Measurements from ENCODE around the gene SBNO2.
"Not testable (repeated sequence)": the region's sequence is repeated elsewhere in the genome, so short reads cannot be mapped to it uniquely, and the experiment has no call there.

The SBNO2 gene

DNA sequence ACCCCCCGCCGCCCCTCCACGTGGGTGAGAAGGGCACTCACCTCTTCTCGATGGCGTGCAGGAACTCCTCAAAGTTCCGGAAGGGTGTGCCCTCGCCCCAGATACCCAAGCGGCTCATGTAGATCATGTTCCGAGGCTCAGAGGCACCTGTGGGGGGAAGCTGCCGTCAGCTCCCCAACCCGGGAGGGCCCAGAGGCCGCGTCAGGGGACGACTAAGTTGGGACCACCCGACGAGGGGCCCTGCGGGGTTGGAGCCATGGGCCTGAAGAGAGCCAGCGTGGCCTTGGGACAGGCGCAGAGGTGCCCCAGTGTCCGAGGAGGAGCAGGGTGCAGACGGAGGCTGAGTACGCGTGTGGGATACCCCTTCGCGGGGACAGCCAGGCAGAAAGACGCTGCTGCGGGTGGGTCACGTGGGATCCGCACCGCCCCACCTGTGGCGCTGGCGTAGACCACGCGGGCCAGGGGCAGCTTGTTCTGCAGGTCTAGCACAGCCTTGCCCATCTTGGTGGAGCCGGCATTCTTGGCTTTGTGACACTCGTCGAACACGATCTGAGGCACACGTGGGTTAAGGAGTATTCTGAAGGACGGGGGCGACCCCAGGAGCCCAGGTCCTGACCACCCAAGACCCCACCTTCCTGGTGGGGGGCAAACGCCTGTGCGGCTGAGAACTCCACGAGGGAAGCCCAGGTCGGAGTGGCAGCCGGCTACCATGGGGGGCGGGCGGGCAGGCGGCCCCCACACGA, 54.4 kb downstream of the SBNO2 start:
- Mint-ChIP-seq H3K27ac (no peak overlapping the region), H3K36me3 (ENCODE audit: low read depth) (peaks cover 15% of the 10 kb centered on the region), H3K27me3 (no peaks in the 10 kb centered on the region), H3K4me3 (no peak overlapping the region), H3K4me1 (no peaks in the 10 kb centered on the region), H3K9me3 (no peaks in the 10 kb centered on the region)
- no peak for DNase-seq
- ATAC-seq: no peak

DNA sequence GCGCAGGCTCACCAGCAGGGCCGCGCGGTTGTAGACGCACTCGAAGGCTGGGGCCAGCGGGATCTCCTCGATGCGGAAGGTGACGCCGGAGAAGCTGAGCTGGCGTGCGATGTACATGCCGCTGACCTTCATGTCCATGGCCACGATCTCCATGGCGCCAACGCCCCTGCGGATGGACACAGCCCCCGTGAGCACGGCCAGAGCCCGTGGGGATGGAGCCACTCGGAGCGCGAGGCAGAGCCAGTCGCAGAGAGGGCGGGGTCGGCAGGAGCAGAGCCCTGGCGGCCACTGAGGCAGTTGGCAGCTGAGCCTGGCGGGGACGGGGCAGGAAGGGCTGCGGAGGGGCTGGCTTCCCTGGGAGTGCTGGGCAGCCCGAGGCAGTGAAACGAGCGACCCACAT, 55.1 kb downstream of the SBNO2 start:
- H3K27me3 Mint-ChIP-seq: no peaks in the 10 kb centered on the region
- DNase-seq (no peak), ATAC-seq (no peak)
- no peaks in the 10 kb centered on the region for H3K9me3 Mint-ChIP-seq
- no peaks in the 10 kb centered on the region for H3K4me1 Mint-ChIP-seq
- H3K4me3 Mint-ChIP-seq: no peak overlapping the region
- peaks cover 15% of the 10 kb centered on the region for H3K36me3 Mint-ChIP-seq (ENCODE audit: low read depth)
- H3K27ac Mint-ChIP-seq: no peak overlapping the region

DNA sequence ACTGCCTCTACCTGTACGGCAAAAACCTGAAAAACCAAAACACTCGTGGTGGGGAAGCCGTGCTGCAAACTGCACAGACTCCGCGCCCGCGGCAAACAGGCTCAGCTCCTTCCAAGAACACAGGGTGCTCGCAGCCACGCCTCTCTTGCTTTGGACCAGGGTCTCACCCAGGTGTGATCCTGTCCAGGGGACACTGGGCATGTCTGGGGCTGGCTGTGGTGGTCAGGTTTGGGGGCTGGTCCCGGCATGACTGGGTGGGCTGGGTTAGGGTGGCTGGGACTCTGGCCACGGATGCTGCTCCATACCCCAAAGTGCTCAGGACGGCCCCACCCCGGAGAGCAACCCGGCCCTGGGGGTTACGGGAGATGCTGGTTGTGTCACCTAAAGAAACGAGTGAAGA, 56.4 kb downstream of the SBNO2 start:
- Mint-ChIP-seq H3K27me3 (no peaks in the 10 kb centered on the region), H3K27ac (no peak overlapping the region), H3K4me3 (no peak overlapping the region), H3K9me3 (no peaks in the 10 kb centered on the region), H3K36me3 (ENCODE audit: low read depth) (peaks cover 12% of the 10 kb centered on the region), H3K4me1 (no peaks in the 10 kb centered on the region)
- DNase-seq (no peak), ATAC-seq (no peak)

DNA sequence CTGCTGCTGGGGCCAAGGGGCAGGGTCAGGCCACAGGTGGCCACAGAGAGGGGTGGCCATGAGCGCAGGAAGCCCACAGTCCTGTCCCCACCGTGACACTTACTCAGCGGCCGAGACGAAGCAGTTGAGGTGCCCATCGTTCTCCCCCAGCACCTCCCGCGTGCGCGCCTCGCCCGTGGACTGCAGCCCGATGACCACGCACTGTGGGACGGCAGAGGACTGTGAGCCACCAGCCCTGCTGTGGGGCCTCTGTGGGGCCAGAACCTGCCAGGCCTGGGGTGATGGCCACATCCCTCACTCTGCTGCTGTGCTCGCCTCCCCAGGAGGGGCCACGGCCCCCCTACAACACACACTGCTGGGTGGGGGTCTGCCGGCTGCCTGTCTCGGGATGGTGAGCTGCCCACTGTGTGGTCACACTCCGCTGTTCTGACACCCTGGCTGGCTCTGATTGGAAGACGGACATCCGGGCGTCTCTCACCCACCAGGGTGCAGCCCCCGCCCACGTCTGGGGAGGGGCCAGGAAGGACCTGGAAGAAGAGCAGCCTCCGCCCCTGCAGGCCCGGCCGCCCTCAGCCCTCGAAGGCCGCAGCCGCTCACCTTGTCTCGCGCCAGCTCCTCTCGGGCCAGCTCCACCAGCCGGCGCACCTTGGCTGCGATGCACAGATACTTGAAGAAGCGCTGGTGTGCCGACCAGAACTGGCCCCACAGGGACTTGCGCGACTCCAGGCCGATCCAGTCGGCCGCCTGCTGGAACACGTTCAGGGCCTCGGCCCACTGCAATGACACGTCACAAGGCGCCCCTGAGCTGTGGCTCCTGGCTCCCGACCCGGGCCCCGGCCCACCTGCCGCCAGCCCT, 57.1 kb downstream of the SBNO2 start:
- Mint-ChIP-seq H3K36me3 (ENCODE audit: low read depth) (peaks cover 12% of the 10 kb centered on the region), H3K27me3 (no peaks in the 10 kb centered on the region), H3K4me3 (no peak overlapping the region), H3K9me3 (no peaks in the 10 kb centered on the region), H3K4me1 (no peaks in the 10 kb centered on the region), H3K27ac (no peak overlapping the region)
- DNase-seq (no peak), ATAC-seq (no peak)

DNA sequence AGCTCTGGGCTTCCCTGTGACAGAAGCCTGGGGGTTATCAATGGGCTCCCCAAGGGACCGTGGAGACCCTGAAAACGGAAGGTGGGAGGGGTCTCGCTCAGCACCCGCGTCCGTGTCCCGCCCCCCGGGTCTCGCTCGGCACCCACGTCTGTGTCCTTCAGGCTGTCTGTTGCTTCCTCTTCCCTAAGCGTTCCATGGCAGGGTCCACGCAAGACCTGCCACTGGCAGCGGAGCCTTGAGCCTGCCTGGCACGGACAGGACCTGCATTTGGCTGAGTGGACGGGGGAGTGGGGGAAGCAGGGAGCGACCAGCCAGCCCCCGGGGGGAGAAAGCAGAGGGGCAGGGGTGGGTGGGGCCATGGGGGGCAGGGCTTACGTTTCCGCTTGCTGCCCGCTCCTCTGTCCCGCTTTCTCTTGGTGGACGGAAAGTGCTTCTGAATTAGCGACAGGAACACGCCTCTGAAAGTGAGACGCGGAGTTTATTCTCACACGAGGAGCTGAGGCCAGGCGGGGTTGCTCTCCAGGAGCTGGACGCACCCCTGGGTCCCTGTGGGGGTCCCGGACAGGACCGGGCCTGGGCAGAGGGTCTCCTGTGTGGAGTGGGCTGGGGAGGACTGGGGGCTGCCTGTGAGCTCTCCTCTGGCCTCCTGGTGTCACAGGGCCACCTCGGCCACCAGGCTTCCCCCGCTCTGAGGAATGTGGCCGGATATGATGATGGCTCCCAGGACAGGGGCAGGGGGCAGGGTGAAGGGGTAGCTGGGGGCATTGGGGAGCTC, 58.2 kb downstream of the SBNO2 start:
- no peaks in the 10 kb centered on the region for H3K27me3 Mint-ChIP-seq
- H3K4me1 Mint-ChIP-seq: no peaks in the 10 kb centered on the region
- H3K4me3 Mint-ChIP-seq: no peak overlapping the region
- DNase-seq (no peak), ATAC-seq (no peak)
- H3K9me3 Mint-ChIP-seq: no peaks in the 10 kb centered on the region
- H3K36me3 Mint-ChIP-seq (ENCODE audit: low read depth): peaks cover 5% of the 10 kb centered on the region
- no peak overlapping the region for H3K27ac Mint-ChIP-seq

DNA sequence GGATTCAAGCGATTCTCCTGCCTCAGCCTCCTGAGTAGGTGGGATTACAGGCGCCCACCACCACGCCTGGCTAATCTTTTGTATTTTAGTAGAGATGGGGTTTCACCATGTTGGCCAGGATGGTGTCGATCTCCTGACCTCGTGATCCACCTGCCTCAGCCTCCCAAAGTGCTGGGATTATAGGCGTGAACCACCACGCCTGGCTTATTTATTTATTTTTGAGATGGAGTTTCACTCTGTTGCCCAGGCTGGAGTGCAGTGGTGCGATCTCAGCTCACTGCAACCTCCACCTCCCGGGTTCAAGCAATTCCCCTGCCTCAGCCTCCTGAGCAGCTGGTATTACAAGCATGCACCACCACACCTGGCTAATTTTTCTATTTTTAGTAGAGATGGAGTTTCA, 59.3 kb downstream of the SBNO2 start:
- not testable (repeated sequence) for H3K27me3 Mint-ChIP-seq; H3K4me1 Mint-ChIP-seq; H3K27ac Mint-ChIP-seq; DNase-seq; H3K36me3 Mint-ChIP-seq (ENCODE audit: low read depth); H3K9me3 Mint-ChIP-seq; H3K4me3 Mint-ChIP-seq; ATAC-seq

DNA sequence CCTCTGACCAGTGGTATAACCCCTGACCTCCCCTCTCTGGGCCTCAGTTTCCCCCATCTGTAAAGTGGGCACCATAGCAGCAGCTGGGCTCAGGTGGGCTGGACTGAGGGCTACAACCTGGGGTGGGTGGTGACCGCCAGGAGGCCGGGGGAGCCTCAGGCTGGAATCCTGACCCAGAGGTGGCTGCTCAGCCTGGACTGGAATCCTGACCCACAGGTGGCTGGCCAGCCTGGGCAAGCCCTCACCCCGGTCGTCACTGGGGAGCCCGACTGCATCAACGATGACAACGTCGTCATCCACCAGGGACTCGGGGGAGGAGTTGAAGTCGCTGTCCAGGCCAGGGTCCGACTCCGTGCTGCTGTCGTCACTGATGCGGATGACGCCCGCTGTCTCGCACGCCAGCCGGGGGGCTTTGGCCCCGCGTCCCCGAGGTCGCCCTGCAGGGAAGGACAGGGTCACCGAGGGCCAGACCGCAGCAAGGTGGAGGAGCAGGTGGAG, 60.0 kb downstream of the SBNO2 start:
- ATAC-seq: no peak
- DNase-seq: no peak
- Mint-ChIP-seq H3K4me3 (no peak overlapping the region), H3K27me3 (no peaks in the 10 kb centered on the region), H3K4me1 (no peaks in the 10 kb centered on the region), H3K36me3 (ENCODE audit: low read depth) (peaks cover 2% of the 10 kb centered on the region), H3K27ac (no peak overlapping the region), H3K9me3 (no peaks in the 10 kb centered on the region)

DNA sequence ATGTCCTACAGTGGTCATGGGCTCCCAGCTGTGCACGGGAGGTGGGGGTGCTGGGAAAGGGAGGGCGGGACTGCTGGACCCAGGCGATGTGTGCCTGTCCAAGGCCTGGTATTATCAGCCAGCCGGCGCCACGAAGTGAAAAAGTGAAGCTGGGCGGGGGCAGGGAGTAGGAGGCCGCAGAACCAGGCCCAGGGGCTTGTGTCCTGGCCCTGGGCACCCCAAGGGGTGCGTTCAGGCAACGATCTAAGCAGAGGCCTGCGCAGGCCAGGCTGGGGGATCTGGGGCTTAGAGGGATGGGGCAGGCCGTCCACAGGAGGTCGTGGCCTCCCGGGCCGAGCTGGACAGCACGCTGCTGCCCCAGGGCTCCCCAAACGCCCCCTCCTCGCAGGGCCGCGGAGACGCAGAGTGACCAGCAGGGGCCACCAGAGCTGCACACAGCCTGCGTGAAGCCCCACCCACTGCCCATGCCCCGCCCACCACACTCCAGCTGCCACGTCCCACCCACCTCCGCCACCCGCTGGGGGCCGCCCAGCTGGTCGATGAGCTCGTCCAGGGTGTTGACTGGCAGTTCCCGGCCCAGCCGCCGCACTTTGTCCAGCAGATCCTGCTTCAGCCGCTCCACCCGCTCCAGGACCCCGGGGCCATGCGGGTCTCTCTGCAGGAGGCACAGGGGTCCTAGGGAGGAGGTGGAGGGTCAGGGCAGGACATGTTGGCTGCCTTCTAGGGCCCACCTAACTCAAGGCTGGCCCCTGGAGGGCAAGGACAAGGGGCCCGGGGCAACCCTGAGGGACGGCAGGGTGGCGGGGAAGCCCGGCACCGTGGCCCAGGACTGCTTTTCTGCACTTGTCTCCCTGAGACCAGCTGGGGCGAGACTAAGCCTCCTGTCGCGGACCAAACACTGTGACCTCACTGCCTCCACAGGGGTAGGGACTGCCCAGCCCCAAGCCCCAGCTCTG, 60.8 kb downstream of the SBNO2 start:
- H3K9me3 Mint-ChIP-seq: no peaks in the 10 kb centered on the region
- no peaks in the 10 kb centered on the region for H3K36me3 Mint-ChIP-seq (ENCODE audit: low read depth)
- H3K27me3 Mint-ChIP-seq: no peaks in the 10 kb centered on the region
- ATAC-seq (peak; percentile 76), DNase-seq (peak; percentile 93)
- H3K4me3 Mint-ChIP-seq: no peak overlapping the region
- H3K4me1 Mint-ChIP-seq: no peaks in the 10 kb centered on the region
- H3K27ac Mint-ChIP-seq: no peak overlapping the region

DNA sequence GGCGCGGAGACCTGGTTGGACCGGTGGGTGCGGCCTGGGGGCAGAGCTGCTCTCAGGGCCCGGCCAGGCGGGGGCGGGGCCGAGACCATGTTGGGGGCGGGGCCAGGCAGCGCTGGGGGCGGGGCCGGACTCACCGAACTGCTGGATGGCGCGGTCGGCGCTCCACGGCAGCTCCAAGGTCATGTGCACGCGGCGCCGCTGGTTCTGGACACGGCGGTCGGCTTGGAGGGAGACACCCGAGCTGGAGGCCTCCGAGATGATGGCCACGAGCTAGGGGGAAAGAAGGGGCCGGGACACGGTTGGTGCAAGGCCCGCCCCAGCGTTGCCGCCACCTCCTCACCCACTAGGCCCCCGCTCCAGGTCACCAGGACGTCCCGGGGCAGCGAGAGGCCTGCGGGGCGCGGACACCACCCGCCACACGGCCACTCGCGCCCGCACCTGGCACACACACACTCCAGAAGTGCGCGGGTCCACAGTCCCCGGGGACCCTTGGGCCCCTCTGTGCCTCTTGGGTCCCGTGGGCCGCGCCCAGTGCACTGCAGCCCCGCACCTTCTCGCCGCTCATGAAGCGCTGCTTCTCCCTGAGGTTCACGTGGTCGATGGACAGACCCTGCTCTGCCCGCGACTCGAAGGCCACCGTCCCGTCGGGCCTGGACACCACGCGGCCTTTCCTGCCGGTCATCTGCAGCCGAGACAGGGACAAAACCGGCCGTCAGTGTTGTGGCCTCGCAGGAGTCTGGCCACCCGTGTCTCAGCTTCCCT, 61.6 kb downstream of the SBNO2 start:
- Mint-ChIP-seq H3K4me3 (no peak overlapping the region), H3K27ac (no peak overlapping the region), H3K27me3 (no peaks in the 10 kb centered on the region), H3K4me1 (no peaks in the 10 kb centered on the region), H3K36me3 (ENCODE audit: low read depth) (no peaks in the 10 kb centered on the region), H3K9me3 (no peaks in the 10 kb centered on the region)
- DNase-seq (no peak), ATAC-seq (no peak)

DNA sequence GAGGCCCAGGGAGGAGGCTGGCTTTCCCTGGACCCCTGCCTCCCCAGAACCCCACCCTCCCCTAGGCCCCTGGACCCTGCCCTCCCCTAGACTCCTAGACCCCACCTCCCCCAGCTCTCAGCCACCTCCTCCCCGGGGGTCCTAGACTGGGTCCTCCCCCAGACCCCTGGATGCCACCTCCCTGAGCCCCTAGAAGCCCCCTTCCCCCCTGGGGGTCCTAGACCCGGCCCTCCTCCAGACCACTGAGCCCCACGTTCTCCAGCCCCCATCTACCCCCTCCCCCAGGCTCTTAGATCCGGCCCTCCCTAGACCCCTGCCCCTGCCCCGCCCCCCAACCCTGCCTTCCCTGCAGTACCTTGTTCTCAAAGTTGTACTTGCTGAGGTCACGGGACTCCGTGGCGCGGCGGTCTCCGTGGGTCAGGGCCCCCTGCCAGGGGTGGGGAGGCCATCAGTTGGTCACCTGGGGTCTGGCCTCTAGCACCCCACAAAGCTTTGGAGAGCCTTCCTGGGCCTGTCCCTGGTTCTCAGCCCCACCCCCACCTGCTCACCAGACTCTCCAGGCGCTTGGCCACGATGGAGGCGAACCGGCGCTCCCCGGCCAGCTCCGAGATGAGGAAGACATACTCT, 62.3 kb downstream of the SBNO2 start:
- no peaks in the 10 kb centered on the region for H3K4me1 Mint-ChIP-seq
- H3K27ac Mint-ChIP-seq: no peak overlapping the region
- no peak overlapping the region for H3K4me3 Mint-ChIP-seq
- no peaks in the 10 kb centered on the region for H3K36me3 Mint-ChIP-seq (ENCODE audit: low read depth)
- H3K27me3 Mint-ChIP-seq: no peaks in the 10 kb centered on the region
- no peak for ATAC-seq
- no peak for DNase-seq
- no peaks in the 10 kb centered on the region for H3K9me3 Mint-ChIP-seq

DNA sequence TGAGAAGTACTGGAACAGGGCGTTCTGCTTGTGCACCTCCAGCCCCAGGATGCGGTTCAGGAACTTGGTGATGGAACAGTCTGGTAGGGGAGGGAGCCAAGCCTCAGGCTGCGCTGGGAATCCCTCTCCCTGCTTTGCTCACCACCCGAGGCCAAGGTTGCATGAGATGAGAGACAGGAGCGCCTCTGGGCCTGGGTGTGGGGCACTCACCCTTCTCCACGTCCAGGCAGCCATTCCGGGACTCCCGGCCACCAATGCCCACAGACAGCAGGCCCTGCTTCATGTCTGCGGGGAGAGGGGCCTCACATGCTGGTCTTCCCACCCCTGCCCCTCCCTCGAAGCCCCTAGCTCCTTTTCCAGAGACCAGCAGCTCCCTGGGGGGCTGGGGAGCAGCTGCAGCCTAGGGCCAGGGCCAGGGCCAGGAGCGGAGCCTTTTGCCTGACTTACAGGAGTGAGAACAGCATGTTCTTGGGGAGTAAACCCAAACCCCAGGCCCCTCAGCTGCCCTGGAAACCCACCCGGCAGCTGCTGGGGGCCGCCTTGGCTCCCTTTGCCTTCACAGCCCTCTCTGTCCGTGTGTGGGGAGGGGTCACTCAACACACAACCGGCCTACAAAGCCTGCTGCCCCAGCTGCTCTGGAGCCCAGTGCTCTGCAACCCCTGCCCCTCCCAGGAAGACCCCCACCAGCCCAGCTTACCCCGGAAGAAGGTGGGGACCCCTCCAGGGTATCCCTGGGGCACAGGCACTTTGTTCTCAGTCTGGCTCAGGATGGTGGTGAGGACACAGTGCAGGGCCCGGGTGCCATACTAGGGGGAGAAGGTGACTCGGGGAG, 63.0 kb downstream of the SBNO2 start:
- H3K4me1 Mint-ChIP-seq: no peaks in the 10 kb centered on the region
- H3K27me3 Mint-ChIP-seq: no peaks in the 10 kb centered on the region
- no peaks in the 10 kb centered on the region for H3K36me3 Mint-ChIP-seq (ENCODE audit: low read depth)
- no peak for DNase-seq
- no peak overlapping the region for H3K4me3 Mint-ChIP-seq
- ATAC-seq: no peak
- H3K9me3 Mint-ChIP-seq: no peaks in the 10 kb centered on the region
- H3K27ac Mint-ChIP-seq: no peak overlapping the region

Data from activated naive CD8-positive, alpha-beta T cell treated with anti-CD3 and anti-CD28 coated beads, Interleukin-2, amount 50 U/mL, for 24 hours (primary cell).